ENCODE results near the gene ELL. TPM values are rescaled to one million over a fixed set of nuclear protein-coding genes. Genes with fewer than 3 reads are reported as not detected.
"Not testable (repeated sequence)": the region's sequence is repeated elsewhere in the genome, so short reads cannot be mapped to it uniquely, and the experiment has no call there.

Gene ELL
- total RNA-seq, 1 donor from 2014 or later: 24.5 TPM

DNA sequence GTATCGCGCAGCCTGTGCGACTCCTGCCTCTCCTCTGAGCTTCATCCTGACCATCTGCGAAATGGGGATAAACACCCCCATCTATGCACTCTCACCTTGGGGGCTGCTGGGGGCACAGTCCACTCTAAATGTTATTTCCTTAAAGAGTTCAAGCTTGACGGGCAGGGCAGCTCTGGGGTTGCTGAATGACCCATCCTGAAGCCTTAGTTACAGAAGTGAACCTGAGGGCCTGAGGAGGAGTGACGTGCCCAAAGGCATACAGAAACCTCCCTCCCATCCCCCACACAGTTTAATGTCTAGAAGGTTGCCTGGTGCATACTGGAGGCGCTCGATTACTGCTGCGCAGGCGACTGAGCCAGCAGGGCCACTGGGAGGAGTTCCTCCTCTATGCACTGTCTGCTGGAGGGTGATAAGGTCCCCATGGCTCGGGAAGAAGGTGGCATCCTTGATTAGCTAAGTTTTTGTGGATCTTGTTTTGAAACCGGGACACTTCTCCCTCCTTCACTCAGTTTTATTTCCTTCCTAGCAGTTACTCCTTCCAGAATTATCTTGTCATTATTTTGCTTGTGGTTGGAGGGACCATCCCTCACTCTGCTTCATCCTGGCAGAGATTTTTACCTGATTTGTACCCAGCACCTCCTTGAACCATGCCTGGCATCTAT is 22.1 kb upstream of the ELL start:
- no peaks in the 10 kb centered on the region for H3K9me3 ChIP-seq (ENCODE audit: control insufficient read depth in 3 of 3, low read length in 3 of 3)
- peak overlapping the region; percentile 45 to 68 (median 65) for H3K9ac ChIP-seq (ENCODE audit: low read depth in 1 of 3, low read length in 3 of 3)
- peaks cover 12 to 18% (median 14%) of the 10 kb centered on the region in 3 donors for H3K4me1 ChIP-seq (ENCODE audit: control insufficient read depth in 3 of 3, insufficient read depth in 3 of 3, low read length in 3 of 3)
- H3K27me3 ChIP-seq (ENCODE audit: control insufficient read depth in 3 of 3, insufficient read depth in 3 of 3, low read length in 3 of 3): no peaks in the 10 kb centered on the region
- no peak overlapping the region for H3K27ac ChIP-seq (ENCODE audit: low read depth, low read length)
- peak overlapping the region; percentile 63 to 70 (median 66) for H3K4me3 ChIP-seq (ENCODE audit: low read length in 3 of 3)
- H3K36me3 ChIP-seq (ENCODE audit: control insufficient read depth in 3 of 3, insufficient read depth in 3 of 3, low read length in 3 of 3): peaks cover 18 to 24% (median 21%) of the 10 kb centered on the region in 3 donors

DNA sequence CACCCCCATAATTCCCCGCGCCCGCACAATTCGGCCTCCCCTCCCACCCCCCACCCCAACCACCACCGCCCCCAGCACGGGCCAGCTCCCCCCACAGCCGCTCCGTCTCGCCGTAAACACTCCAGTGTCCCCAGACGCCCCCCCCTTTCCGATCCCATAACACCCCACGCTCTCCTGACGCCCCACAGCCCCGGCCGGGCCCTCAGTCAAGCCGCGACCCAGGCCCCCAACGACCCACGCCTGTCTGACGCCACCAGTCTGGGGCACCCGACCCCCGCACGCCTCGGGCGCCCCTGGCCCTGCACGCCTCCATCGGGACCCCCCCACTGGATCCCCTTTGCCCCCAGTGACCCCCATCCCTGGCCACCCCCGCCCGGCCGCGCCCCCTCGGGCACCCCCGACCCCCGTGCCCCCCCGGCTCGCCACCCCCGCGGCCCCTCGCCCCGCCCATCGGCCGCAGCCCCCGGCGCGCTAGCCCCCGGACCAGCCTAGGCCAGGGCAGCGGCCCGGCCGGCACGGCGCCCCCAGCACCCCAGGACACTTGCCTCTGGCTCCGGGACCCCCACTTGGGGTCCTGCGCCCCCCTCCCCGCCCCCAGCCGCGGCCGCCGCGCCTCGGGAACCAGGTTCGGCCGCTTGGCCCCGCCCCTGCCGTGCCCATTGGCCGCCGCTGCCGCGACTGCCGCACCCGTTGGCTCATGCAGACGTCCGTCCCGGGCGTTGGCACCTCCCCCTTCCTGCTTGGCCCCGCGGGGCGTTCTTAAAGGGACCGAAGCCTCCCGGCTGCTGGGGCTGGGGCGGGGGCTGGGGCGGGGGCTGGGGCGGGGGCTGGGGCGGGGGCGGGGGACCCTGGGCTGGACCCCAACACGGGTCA is 21.3 kb upstream of the ELL start, which contains the start of gene FKBP8:
FKBP8 (minus strand) TSS at position 633 of the 873 bp plus-strand sequence. CDS start 1,603 bp downstream, outside the sequence.
- Histone ChIP-seq H3K9me3 (ENCODE audit: control insufficient read depth in 3 of 3, low read length in 3 of 3) (no peaks in the 10 kb centered on the region), H3K4me3 (ENCODE audit: low read length in 3 of 3) (peak within 1 kb of the TSS; percentile 65 to 72 (median 72)), H3K36me3 (ENCODE audit: control insufficient read depth in 3 of 3, insufficient read depth in 3 of 3, low read length in 3 of 3) (peaks cover 18 to 27% (median 23%) of the 10 kb centered on the region in 3 donors), H3K27me3 (ENCODE audit: control insufficient read depth in 3 of 3, insufficient read depth in 3 of 3, low read length in 3 of 3) (no peaks in the 10 kb centered on the region), H3K4me1 (ENCODE audit: control insufficient read depth in 3 of 3, insufficient read depth in 3 of 3, low read length in 3 of 3) (peaks cover 12 to 18% (median 14%) of the 10 kb centered on the region in 3 donors), H3K9ac (ENCODE audit: low read depth in 1 of 3, low read length in 3 of 3) (peak within 1 kb of the TSS; percentile 72 to 83 (median 73)), H3K27ac (ENCODE audit: low read depth, low read length) (peak within 1 kb of the TSS; percentile 80)

DNA sequence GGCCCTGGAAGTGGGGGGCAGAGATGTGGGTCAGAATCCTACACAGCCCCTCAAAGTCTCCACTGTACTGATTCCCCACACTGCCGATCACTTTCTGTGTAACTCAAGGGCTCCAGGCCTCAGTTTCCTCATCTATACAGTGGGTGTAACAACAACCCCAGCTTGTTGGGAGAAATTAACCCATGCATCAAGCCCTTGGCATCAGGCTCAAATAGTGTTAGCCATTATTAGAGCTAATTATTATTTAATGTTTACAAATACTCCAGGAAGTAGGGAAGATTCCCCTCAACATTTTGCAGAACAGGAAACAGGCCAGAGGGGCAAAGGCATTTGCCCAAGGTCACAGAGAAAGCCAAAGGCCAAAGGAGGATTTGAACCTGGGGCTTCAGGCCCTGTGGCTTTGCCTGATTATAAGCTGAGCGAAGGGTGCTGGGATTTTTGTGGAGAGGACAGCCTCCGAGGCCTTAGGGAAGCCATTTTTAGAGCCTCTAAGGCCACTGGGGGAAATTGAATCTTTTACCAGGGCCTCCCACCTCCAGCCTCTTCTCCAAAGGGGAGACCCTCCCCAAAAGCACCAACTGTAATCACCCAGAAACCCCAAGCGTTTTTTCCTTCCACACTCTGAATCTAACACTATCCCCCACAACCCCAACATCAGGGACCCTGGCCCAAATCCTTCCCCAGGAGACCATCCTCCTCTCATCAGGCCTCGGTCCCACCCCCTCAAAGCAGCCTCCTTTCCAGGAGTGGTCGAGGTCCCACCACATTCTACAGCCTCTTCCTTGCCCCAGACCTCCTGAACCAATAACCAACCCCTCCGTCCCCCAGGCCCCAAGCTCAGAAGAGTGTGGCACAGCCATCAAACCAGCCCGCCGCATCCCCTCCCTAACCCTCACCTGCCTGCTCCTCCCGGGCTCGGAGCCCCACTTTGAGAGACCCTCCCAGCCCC is 20.4 kb upstream of the ELL start:
- Histone ChIP-seq H3K27ac (ENCODE audit: low read depth, low read length) (peak overlapping the region; percentile 80), H3K4me3 (ENCODE audit: low read length in 3 of 3) (peak overlapping the region; percentile 65 to 72 (median 71)), H3K9me3 (ENCODE audit: control insufficient read depth in 3 of 3, low read length in 3 of 3) (no peaks in the 10 kb centered on the region), H3K9ac (ENCODE audit: low read depth in 1 of 3, low read length in 3 of 3) (peak overlapping the region; percentile 72 to 80 (median 73)), H3K4me1 (ENCODE audit: control insufficient read depth in 3 of 3, insufficient read depth in 3 of 3, low read length in 3 of 3) (peaks cover 12 to 18% (median 14%) of the 10 kb centered on the region in 3 donors), H3K27me3 (ENCODE audit: control insufficient read depth in 3 of 3, insufficient read depth in 3 of 3, low read length in 3 of 3) (no peaks in the 10 kb centered on the region), H3K36me3 (ENCODE audit: control insufficient read depth in 3 of 3, insufficient read depth in 3 of 3, low read length in 3 of 3) (peaks cover 27 to 36% (median 30%) of the 10 kb centered on the region in 3 donors)

DNA sequence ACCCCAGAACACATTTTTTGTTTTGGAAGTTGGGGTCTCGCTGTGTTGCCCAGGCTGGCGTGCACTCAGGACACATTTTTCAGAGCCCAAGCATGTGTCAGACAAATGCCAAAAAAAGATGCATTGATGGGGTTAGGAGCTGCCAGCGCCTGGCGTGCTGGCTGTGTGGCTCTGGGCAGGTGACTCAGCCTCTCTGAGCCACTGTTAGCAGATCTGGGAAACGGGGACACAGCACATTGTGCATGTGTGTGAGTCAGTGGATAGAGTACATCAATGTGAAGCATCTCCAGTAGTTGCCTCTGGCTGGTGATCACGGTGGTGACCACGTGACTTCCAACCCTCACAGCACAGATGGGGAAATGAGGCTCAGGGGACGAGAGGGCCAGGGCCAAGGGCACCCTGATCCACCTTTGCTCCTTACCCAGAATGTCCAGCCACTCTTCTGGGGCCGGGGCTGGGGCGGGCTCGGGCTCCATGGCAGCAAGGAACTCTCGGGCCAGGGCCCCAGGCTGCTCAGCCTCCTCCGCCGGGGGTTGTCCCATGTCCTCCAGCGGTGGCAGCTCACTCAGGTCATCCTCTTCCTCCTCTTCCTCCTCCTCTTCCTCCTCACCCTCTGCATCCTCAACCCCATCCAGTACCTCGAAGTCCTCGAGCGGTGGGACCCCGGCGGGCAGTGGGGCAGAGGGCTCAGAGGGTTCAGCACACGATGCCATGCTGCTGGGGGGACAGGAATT is 19.6 kb upstream of the ELL start:
- H3K4me3 ChIP-seq (ENCODE audit: low read length in 3 of 3): no peak overlapping the region
- H3K27me3 ChIP-seq (ENCODE audit: control insufficient read depth in 3 of 3, insufficient read depth in 3 of 3, low read length in 3 of 3): no peaks in the 10 kb centered on the region
- peaks cover 12 to 18% (median 14%) of the 10 kb centered on the region in 3 donors for H3K4me1 ChIP-seq (ENCODE audit: control insufficient read depth in 3 of 3, insufficient read depth in 3 of 3, low read length in 3 of 3)
- no peaks in the 10 kb centered on the region for H3K9me3 ChIP-seq (ENCODE audit: control insufficient read depth in 3 of 3, low read length in 3 of 3)
- H3K27ac ChIP-seq (ENCODE audit: low read depth, low read length): peak overlapping the region; percentile 80
- no peak overlapping the region for H3K9ac ChIP-seq (ENCODE audit: low read depth in 1 of 3, low read length in 3 of 3)
- peaks cover 34 to 44% (median 36%) of the 10 kb centered on the region in 3 donors for H3K36me3 ChIP-seq (ENCODE audit: control insufficient read depth in 3 of 3, insufficient read depth in 3 of 3, low read length in 3 of 3)

DNA sequence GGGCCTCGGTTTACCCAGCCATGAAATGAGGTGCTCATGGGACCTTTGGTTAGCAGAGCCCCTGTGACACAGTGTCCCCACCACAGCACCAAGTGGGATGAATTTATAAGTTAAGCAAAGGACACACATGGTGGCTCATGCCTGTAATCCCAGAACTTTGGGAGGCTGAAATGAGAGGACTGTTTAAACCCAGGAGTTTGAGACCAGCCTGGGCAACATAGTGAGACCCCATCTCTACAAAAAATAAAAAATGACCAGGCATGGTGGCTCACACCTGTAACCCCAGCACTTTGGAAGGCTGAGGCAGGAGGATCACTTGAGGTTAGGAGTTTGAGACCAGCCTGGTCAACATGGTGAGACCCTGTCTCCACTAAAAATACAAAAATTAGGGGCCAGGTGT is 18.3 kb upstream of the ELL start:
- H3K36me3 ChIP-seq (ENCODE audit: control insufficient read depth in 3 of 3, insufficient read depth in 3 of 3, low read length in 3 of 3): peaks cover 41 to 53% (median 42%) of the 10 kb centered on the region in 3 donors
- not testable (repeated sequence) for H3K9ac ChIP-seq (ENCODE audit: low read depth in 1 of 3, low read length in 3 of 3)

DNA sequence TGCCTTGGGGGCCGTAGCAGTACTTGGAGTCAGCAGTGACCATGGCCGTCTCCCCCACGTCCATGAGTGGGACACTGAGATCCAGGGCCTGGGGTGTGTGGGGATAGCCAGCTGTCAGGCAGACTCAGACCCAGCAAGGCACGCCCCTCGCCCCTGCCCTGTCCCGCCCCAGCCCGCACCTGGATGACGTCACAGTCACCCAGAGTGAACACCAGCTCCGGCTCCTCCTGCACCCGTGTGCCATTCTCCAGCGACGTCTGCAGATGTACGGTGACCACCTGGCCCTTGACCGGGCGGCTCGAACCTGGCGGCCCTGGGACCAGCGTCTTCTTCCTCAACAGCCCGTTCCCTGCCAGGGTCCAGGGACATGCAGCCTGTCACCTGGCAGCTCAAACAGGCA is 17.5 kb upstream of the ELL start:
- H3K27me3 ChIP-seq (ENCODE audit: control insufficient read depth in 3 of 3, insufficient read depth in 3 of 3, low read length in 3 of 3): no peaks in the 10 kb centered on the region
- H3K4me1 ChIP-seq (ENCODE audit: control insufficient read depth in 3 of 3, insufficient read depth in 3 of 3, low read length in 3 of 3): peaks cover 12 to 18% (median 14%) of the 10 kb centered on the region in 3 donors
- no peak overlapping the region for H3K9ac ChIP-seq (ENCODE audit: low read depth in 1 of 3, low read length in 3 of 3)
- H3K9me3 ChIP-seq (ENCODE audit: control insufficient read depth in 3 of 3, low read length in 3 of 3): no peaks in the 10 kb centered on the region
- no peak overlapping the region for H3K27ac ChIP-seq (ENCODE audit: low read depth, low read length)
- H3K36me3 ChIP-seq (ENCODE audit: control insufficient read depth in 3 of 3, insufficient read depth in 3 of 3, low read length in 3 of 3): peaks cover 41 to 53% (median 43%) of the 10 kb centered on the region in 3 donors
- H3K4me3 ChIP-seq (ENCODE audit: low read length in 3 of 3): no peak overlapping the region

More for the DNA sequence above, 18.3 kb upstream of the ELL start:
- H3K4me3 ChIP-seq (ENCODE audit: low read length in 3 of 3); H3K27me3 ChIP-seq (ENCODE audit: control insufficient read depth in 3 of 3, insufficient read depth in 3 of 3, low read length in 3 of 3); H3K27ac ChIP-seq (ENCODE audit: low read depth, low read length); H3K9me3 ChIP-seq (ENCODE audit: control insufficient read depth in 3 of 3, low read length in 3 of 3): not testable (repeated sequence)
- peaks cover 12 to 18% (median 14%) of the 10 kb centered on the region in 3 donors for H3K4me1 ChIP-seq (ENCODE audit: control insufficient read depth in 3 of 3, insufficient read depth in 3 of 3, low read length in 3 of 3)

DNA sequence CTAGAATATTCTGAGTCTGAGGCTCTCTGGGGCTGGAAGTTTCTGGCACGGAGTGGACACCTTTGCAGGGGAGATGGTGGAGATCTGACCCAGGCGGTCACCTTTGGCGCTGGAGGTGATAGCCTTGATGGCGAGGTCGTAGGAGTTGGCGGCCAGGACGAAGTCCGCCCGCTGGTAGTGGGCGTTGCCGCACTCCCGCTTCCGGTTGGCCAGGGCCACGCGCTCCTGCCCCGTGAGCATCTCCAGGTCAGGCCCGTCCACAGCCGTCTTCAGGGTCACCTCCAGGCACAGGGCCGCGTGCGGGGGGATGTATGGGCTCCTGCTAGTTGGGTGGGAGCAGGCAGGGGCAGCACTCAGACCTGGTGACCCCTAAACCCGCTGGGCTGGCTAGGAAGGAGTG is 16.2 kb upstream of the ELL start:
- H3K27ac ChIP-seq (ENCODE audit: low read depth, low read length): no peak overlapping the region
- no peaks in the 10 kb centered on the region for H3K27me3 ChIP-seq (ENCODE audit: control insufficient read depth in 3 of 3, insufficient read depth in 3 of 3, low read length in 3 of 3)
- peaks cover 44 to 56% (median 46%) of the 10 kb centered on the region in 3 donors for H3K36me3 ChIP-seq (ENCODE audit: control insufficient read depth in 3 of 3, insufficient read depth in 3 of 3, low read length in 3 of 3)
- H3K4me1 ChIP-seq (ENCODE audit: control insufficient read depth in 3 of 3, insufficient read depth in 3 of 3, low read length in 3 of 3): peaks cover 7 to 13% (median 8%) of the 10 kb centered on the region in 3 donors
- no peaks in the 10 kb centered on the region for H3K9me3 ChIP-seq (ENCODE audit: control insufficient read depth in 3 of 3, low read length in 3 of 3)
- no peak overlapping the region for H3K9ac ChIP-seq (ENCODE audit: low read depth in 1 of 3, low read length in 3 of 3)
- no peak overlapping the region for H3K4me3 ChIP-seq (ENCODE audit: low read length in 3 of 3)

DNA sequence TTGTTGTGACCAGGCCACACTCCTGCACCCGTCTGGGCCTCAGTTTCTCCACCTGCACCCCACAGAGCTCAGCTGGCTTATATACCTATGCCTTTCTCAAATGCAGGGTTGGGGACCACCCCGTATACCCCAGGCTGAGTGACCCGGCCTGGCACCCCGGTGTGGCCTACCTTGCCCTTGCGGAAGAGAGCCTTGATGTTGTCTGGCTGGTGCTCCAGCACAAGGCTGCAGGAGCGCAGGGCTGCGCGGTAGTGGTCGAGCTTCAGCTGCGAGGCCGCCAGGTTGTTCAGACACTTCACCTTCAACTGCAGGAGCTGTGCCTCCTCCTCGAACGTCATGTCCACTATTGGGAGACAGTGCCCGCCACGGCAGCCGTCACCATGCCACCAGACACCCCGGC is 15.6 kb upstream of the ELL start:
- Histone ChIP-seq H3K36me3 (ENCODE audit: control insufficient read depth in 3 of 3, insufficient read depth in 3 of 3, low read length in 3 of 3) (peaks cover 51 to 63% (median 53%) of the 10 kb centered on the region in 3 donors), H3K9ac (ENCODE audit: low read depth in 1 of 3, low read length in 3 of 3) (no peak overlapping the region), H3K27ac (ENCODE audit: low read depth, low read length) (no peak overlapping the region), H3K4me3 (ENCODE audit: low read length in 3 of 3) (no peak overlapping the region), H3K27me3 (ENCODE audit: control insufficient read depth in 3 of 3, insufficient read depth in 3 of 3, low read length in 3 of 3) (no peaks in the 10 kb centered on the region), H3K4me1 (ENCODE audit: control insufficient read depth in 3 of 3, insufficient read depth in 3 of 3, low read length in 3 of 3) (peaks cover 6 to 10% (median 7%) of the 10 kb centered on the region in 3 donors), H3K9me3 (ENCODE audit: control insufficient read depth in 3 of 3, low read length in 3 of 3) (no peaks in the 10 kb centered on the region)

DNA sequence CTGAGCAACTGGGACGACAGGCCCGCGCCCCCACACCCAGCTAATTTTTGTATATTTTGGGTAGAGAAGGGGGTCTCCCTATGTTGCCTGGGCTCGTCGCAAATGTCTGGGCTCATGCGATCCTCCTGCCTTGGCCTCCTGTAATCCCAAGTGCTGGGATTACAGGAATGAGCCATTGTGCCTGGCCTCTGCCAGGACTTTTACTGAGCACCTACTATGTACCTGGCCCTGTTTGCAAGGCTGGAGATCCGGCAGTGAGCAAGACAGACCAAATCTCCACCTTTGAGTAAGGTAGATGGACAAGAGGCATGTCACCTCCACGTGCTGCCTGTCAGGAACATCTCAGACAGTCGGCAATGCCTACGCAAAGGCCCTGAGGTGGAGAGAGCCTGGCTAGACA is 14.6 kb upstream of the ELL start:
- Histone ChIP-seq H3K36me3 (ENCODE audit: control insufficient read depth in 3 of 3, insufficient read depth in 3 of 3, low read length in 3 of 3) (peaks cover 56 to 63% (median 59%) of the 10 kb centered on the region in 3 donors), H3K4me3 (ENCODE audit: low read length in 3 of 3) (no peak overlapping the region), H3K9me3 (ENCODE audit: control insufficient read depth in 3 of 3, low read length in 3 of 3) (no peaks in the 10 kb centered on the region), H3K27ac (ENCODE audit: low read depth, low read length) (no peak overlapping the region), H3K9ac (ENCODE audit: low read depth in 1 of 3, low read length in 3 of 3) (no peak overlapping the region), H3K4me1 (ENCODE audit: control insufficient read depth in 3 of 3, insufficient read depth in 3 of 3, low read length in 3 of 3) (peaks cover 0 to 3% (median 2%) of the 10 kb centered on the region in 3 donors), H3K27me3 (ENCODE audit: control insufficient read depth in 3 of 3, insufficient read depth in 3 of 3, low read length in 3 of 3) (no peaks in the 10 kb centered on the region)
